Measurements from ENCODE around the gene CARMIL1.

The CARMIL1 gene

GRCh38 chr6:25519856-25520255 lies 240.7 kb downstream of the CARMIL1 start:
- DNase-seq (ENCODE audit: low read depth), result no peak

- DNase-seq (ENCODE audit: low read depth), result no peak
Measured at GRCh38 chr6:25524542-25524941, 245.4 kb downstream of the CARMIL1 start.

- DNase-seq (ENCODE audit: low read depth), result no peak
Measured at GRCh38 chr6:25525078-25525477, 245.9 kb downstream of the CARMIL1 start.

- no peak for DNase-seq (ENCODE audit: low read depth)
Measured at GRCh38 chr6:25534942-25535631, 255.9 kb downstream of the CARMIL1 start.

- DNase-seq (ENCODE audit: low read depth), result no peak
Measured at GRCh38 chr6:25535632-25536225, 256.6 kb downstream of the CARMIL1 start.

- DNase-seq (ENCODE audit: low read depth), result no peak
Measured at GRCh38 chr6:25536781-25537180, 257.6 kb downstream of the CARMIL1 start.

- DNase-seq (ENCODE audit: low read depth), result no peak
Measured at GRCh38 chr6:25537349-25538018, 258.3 kb downstream of the CARMIL1 start.

GRCh38 chr6:25541228-25541627 lies 262.1 kb downstream of the CARMIL1 start:
- no peak for DNase-seq (ENCODE audit: low read depth)

GRCh38 chr6:25542984-25543910 lies 264.1 kb downstream of the CARMIL1 start:
- no peak for DNase-seq (ENCODE audit: low read depth)

GRCh38 chr6:25544833-25545232 lies 265.7 kb downstream of the CARMIL1 start:
- DNase-seq (ENCODE audit: low read depth), result no peak

- no peak for DNase-seq (ENCODE audit: low read depth)
Measured at GRCh38 chr6:25547797-25548196, 268.6 kb downstream of the CARMIL1 start.

- DNase-seq (ENCODE audit: low read depth), result no peak
Measured at GRCh38 chr6:25548451-25548850, 269.3 kb downstream of the CARMIL1 start.

GRCh38 chr6:25550631-25551030 lies 271.5 kb downstream of the CARMIL1 start:
- no peak for DNase-seq (ENCODE audit: low read depth)

- DNase-seq (ENCODE audit: low read depth), result no peak
Measured at GRCh38 chr6:25553502-25553901, 274.3 kb downstream of the CARMIL1 start.

- DNase-seq (ENCODE audit: low read depth), result no peak
Measured at GRCh38 chr6:25555188-25555587, 276.0 kb downstream of the CARMIL1 start.

- DNase-seq (ENCODE audit: low read depth), result peak; percentile 63
Measured at GRCh38 chr6:25556516-25556915, 277.3 kb downstream of the CARMIL1 start.

- no peak for DNase-seq (ENCODE audit: low read depth)
Measured at GRCh38 chr6:25558155-25558817, 279.1 kb downstream of the CARMIL1 start.

- DNase-seq (ENCODE audit: low read depth), result no peak
Measured at GRCh38 chr6:25560865-25561264, 281.7 kb downstream of the CARMIL1 start.

GRCh38 chr6:25564943-25565342 lies 285.8 kb downstream of the CARMIL1 start:
- DNase-seq (ENCODE audit: low read depth), result no peak

GRCh38 chr6:25570578-25570977 lies 291.4 kb downstream of the CARMIL1 start:
- DNase-seq (ENCODE audit: low read depth), result no peak

GRCh38 chr6:25576919-25577318 lies 297.7 kb downstream of the CARMIL1 start:
- DNase-seq (ENCODE audit: low read depth), result no peak

- DNase-seq (ENCODE audit: low read depth), result no peak
Measured at GRCh38 chr6:25578538-25578937, 299.4 kb downstream of the CARMIL1 start.

Measured in stimulated activated CD8-positive, alpha-beta memory T cell treated with anti-CD3 and anti-CD28 coated beads, Interleukin-7, amount 100 ng/mL, for 24 hours (primary cell).